PC-9 (cell line): ENCODE data around the gene RPA4. TPM values are rescaled to one million over a fixed set of nuclear protein-coding genes. Genes with fewer than 3 reads are reported as not detected.

Experiments
- BruUV-seq: library from RNA; stranded (reverse); fragments of 400-500 nt; replicated peaks from 2 replicates; lab custom pipeline; 2021; lab: Mats Ljungman, UMichigan
- CTCF ChIA-PET: fragments of 300-600 bp; sonication (Branson Sonifier 250); formaldehyde crosslinking; loops from one replicate; lab custom pipeline; 2022; ENCODE audit warnings: antibody characterized with exemption; lab: Charles Lee
- POLR2A ChIA-PET: fragments of 300-600 bp; sonication (Branson Sonifier 250); formaldehyde crosslinking; loops from one replicate; lab custom pipeline; 2022; ENCODE audit warnings: antibody characterized with exemption; ENCODE audit not compliant: unreplicated experiment; lab: Charles Lee
- DNase-seq, 2 experiments: peaks; one replicate each; pipeline versions ENCODE4 v3.0.0 to v3.0.0-alpha.2; 2015 to 2022; ENCODE audit warnings: mixed read lengths in 1 of 2
- H2AFZ ChIP-seq: fragments of 200-600 bp; sonication (generic); 2 replicates; pipeline ENCODE4 v1.8.1; 2017; ENCODE audit warnings: antibody characterized with exemption
- H3F3A ChIP-seq: fragments of 200-600 bp; sonication (generic); 2 replicates; pipeline ENCODE4 v1.8.1; 2017; ENCODE audit warnings: antibody characterized with exemption, mild to moderate bottlenecking, low read depth; ENCODE audit not compliant: insufficient read depth
- H3K27ac ChIP-seq: fragments of 200-600 bp; sonication (generic); 2 replicates; pipeline ENCODE4 v1.6.1; 2016; ENCODE audit warnings: mixed run types
- H3K27me3 ChIP-seq: fragments of 200-600 bp; sonication (generic); 2 replicates; pipeline ENCODE4 v1.6.1; 2016; ENCODE audit warnings: low read depth, mixed run types; ENCODE audit not compliant: insufficient read depth
- H3K36me3 ChIP-seq: fragments of 200-600 bp; sonication (generic); 2 replicates; pipeline ENCODE4 v1.6.1; 2016; ENCODE audit warnings: low read depth, mixed run types
- H3K4me1 ChIP-seq: fragments of 200-600 bp; sonication (generic); replicated peaks from 2 replicates; pipeline ENCODE4 v1.6.1; 2016; ENCODE audit warnings: mixed run types; ENCODE audit not compliant: insufficient read depth
- H3K4me2 ChIP-seq: fragments of 200-600 bp; sonication (generic); 2 replicates; pipeline ENCODE4 v1.6.1; 2017; ENCODE audit warnings: mixed run types
- H3K4me3 ChIP-seq: fragments of 200-600 bp; sonication (generic); 2 replicates; pipeline ENCODE4 v1.6.1; 2016; ENCODE audit warnings: mixed run types
- H3K79me2 ChIP-seq: fragments of 200-600 bp; sonication (generic); 2 replicates; pipeline ENCODE4 v1.6.1; 2017; ENCODE audit warnings: low read depth, mixed run types
- H3K9me2 ChIP-seq: fragments of 200-600 bp; sonication (generic); 2 replicates; pipeline ENCODE4 v1.8.1; 2017; ENCODE audit warnings: mild to moderate bottlenecking; ENCODE audit not compliant: insufficient read depth
- H3K9me3 ChIP-seq: fragments of 200-600 bp; sonication (generic); 2 replicates; pipeline ENCODE4 v1.8.1; 2016; ENCODE audit warnings: low read depth; ENCODE audit not compliant: insufficient read depth
- H4K20me1 ChIP-seq: fragments of 200-600 bp; sonication (generic); 2 replicates; pipeline ENCODE4 v1.8.1; 2017; ENCODE audit not compliant: insufficient read depth
- EZH2 ChIP-seq: fragments of 200-600 bp; sonication (generic); IDR thresholded peaks from 2 replicates; pipeline ENCODE4 v1.8.0; 2017; ENCODE audit warnings: antibody characterized with exemption, low read depth
- intact Hi-C: fragments of 100-400 bp; cut with micrococcal nuclease; formaldehyde crosslinking; loops from one replicate; pipeline ENCODE4 v1.10.0; 2022; ENCODE audit not compliant: unreplicated experiment
- total RNA-seq: library from RNA; stranded (reverse); gene quantifications from 2 replicates; pipeline ENCODE4 v1.2.3, GENCODE V29; 2021
- TF ChIP-seq, protein P1 (sequence below): fragments of 200-600 bp; sonication (generic); conservative IDR thresholded peaks from 2 replicates; pipeline ENCODE4 v1.6.1; 2017; ENCODE audit warnings: mixed run types, antibody characterized with exemption, mild to moderate bottlenecking, moderate library complexity

Gene RPA4
- total RNA-seq, 1 experiment from 2014 or later: 0.46 TPM

DNA sequence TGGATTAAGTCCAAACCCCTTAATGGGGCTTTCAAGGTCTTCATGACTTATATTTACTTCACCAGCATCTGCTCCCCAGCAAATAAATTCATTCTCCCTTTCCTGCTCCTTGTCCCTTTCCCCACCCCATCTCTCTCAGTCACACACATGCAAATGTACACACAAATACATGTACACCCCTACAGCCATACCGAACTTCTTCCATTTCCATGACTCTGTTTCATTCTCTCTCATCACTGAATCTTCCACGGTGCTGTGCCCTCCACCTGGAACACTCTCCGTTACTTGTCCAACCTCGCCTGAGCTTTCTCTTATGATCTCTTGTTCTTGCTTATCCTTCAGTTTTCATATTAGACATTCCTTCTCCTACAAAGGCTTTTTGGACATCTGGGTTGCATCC, 22.0 kb upstream of the RPA4 start:
- Histone ChIP-seq H4K20me1 (no peaks in the 10 kb centered on the region; the same call in 1 of the 2 replicates), H3K4me1 (no peaks in the 10 kb centered on the region), H3K36me3 (no peaks in the 10 kb centered on the region), H2AFZ (no peak overlapping the region), H3K9me2 (no peaks in the 10 kb centered on the region), H3K4me2 (no peak overlapping the region), H3F3A (no peaks in the 10 kb centered on the region), H3K79me2 (no peaks in the 10 kb centered on the region), H3K4me3 (no peak overlapping the region), H3K27me3 (no peaks in the 10 kb centered on the region), H3K27ac (no peak overlapping the region), H3K9me3 (no peaks in the 10 kb centered on the region)
- CTCF ChIA-PET: no interaction called here
- intact Hi-C loops: no loop called here
- POLR2A ChIA-PET: no interaction called here
- no peak for DNase-seq
- TF ChIP-seq EZH2: no peak
- TF ChIP-seq, protein P1, sequence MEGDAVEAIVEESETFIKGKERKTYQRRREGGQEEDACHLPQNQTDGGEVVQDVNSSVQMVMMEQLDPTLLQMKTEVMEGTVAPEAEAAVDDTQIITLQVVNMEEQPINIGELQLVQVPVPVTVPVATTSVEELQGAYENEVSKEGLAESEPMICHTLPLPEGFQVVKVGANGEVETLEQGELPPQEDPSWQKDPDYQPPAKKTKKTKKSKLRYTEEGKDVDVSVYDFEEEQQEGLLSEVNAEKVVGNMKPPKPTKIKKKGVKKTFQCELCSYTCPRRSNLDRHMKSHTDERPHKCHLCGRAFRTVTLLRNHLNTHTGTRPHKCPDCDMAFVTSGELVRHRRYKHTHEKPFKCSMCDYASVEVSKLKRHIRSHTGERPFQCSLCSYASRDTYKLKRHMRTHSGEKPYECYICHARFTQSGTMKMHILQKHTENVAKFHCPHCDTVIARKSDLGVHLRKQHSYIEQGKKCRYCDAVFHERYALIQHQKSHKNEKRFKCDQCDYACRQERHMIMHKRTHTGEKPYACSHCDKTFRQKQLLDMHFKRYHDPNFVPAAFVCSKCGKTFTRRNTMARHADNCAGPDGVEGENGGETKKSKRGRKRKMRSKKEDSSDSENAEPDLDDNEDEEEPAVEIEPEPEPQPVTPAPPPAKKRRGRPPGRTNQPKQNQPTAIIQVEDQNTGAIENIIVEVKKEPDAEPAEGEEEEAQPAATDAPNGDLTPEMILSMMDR: no peak
- no TSS peak for BruUV-seq

DNA sequence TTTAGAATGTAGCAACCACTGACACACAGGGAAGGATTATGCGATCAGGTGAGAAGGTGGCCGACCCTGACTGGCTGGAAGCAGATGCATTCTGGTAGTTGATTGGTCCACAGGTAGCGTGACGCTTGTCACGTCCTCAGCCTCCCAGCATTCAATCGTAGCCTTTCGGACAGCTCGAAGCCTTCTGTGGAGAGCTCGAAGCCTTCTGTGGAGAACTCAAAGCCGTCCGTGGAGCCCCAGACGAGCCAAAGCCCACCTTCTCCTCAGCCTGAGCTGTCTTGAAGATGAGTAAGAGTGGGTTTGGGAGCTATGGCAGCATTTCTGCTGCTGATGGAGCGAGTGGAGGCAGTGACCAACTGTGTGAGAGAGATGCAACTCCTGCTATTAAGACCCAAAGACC, 319 bp downstream of the RPA4 start:
- CTCF ChIA-PET: no interaction called here
- H3K4me1 ChIP-seq: no peaks in the 10 kb centered on the region

DNA sequence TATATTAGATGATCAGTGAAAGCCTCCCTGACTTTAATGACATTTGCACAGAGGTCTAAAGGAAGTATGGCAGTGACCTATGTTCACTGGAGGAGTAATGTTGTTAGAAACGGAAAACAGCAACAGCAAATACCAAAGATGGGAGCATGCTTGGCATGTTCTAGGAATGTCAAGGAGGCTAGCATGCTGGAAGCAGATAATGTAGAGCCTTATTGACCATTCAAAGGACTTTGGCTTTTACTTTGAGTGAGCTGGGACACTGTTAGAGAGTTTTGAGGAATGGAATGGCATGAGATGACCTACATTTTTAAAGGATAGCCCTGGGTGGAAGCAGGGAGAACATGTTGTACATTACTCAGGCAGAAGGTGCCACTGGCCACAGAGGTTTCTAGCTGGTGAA, 6.0 kb downstream of the RPA4 start:
- no peaks in the 10 kb centered on the region for H3K4me1 ChIP-seq
- BruUV-seq: no TSS peak
- H3K4me2 ChIP-seq: no peak overlapping the region
- no peak overlapping the region for H3K27ac ChIP-seq
- no peaks in the 10 kb centered on the region for H3K79me2 ChIP-seq
- no peak for TF ChIP-seq EZH2
- TF ChIP-seq, protein P1: no peak
- DNase-seq: no peak
- no peaks in the 10 kb centered on the region for H4K20me1 ChIP-seq
- POLR2A ChIA-PET: interaction anchor here (0.6 kb wide), 1 partner anchor 778 kb away, joined by 3 read pairs; no protein-coding TSS in a partner anchor
- no peaks in the 10 kb centered on the region for H3K9me3 ChIP-seq
- intact Hi-C loops: no loop called here
- no peaks in the 10 kb centered on the region for H3K9me2 ChIP-seq
- CTCF ChIA-PET: no interaction called here
- H3K4me3 ChIP-seq: no peak overlapping the region
- no peaks in the 10 kb centered on the region for H3F3A ChIP-seq
- no peaks in the 10 kb centered on the region for H3K36me3 ChIP-seq
- H2AFZ ChIP-seq: no peak overlapping the region
- no peaks in the 10 kb centered on the region for H3K27me3 ChIP-seq

More for the DNA sequence above, 319 bp downstream of the RPA4 start:
- Histone ChIP-seq H3K27me3 (no peaks in the 10 kb centered on the region), H3K36me3 (no peaks in the 10 kb centered on the region), H3K4me3 (no peak overlapping the region), H3K79me2 (no peaks in the 10 kb centered on the region), H3K9me2 (no peaks in the 10 kb centered on the region), H3K4me2 (no peak overlapping the region), H2AFZ (no peak overlapping the region), H3K27ac (no peak overlapping the region), H4K20me1 (no peaks in the 10 kb centered on the region; the same call in 1 of the 2 replicates), H3K9me3 (no peaks in the 10 kb centered on the region), H3F3A (no peaks in the 10 kb centered on the region)
- no TSS peak for BruUV-seq
- POLR2A ChIA-PET: no interaction called here
- no peak for DNase-seq
- TF ChIP-seq EZH2: no peak
- TF ChIP-seq, protein P1: no peak
- intact Hi-C loops: no loop called here
